C4-2B (cell line): ENCODE results near the gene LCK.

ENCODE experiments used
- ZFX ChIP-seq: fragments of 450-650 bp; IDR thresholded peaks from 2 replicates; pipeline ENCODE4 v1.6.1; 2017
- TF ChIP-seq, protein P1 (sequence below): fragments of 450-650 bp; conservative IDR thresholded peaks from 2 replicates; pipeline ENCODE4 v1.5.1; 2017; ENCODE audit warnings: mild to moderate bottlenecking

DNA sequence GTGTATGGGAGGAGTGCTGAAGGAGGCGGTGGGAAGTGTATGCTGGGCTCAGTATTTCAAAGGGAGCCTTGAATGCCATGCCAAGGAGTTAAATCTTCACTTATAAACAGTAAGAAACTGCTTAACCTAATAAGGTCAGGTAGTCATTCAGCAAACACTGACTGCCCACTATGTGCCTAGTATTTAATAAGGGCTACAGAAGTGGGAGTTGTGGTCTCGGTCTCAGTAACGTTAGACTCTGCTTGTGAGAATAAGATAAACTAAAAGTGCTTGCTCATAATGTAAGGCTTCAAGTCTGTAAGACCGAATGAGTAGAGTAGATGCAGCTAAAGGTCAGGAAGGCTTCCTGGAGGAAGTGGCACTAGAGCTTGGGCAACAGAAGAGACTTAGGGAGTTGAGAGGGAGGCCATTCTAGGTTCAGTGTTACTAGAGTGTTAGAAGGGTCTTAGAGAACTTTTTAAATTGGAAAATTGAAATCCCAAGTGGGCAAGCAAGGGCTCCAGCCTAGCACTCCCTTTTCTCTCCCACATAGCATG lies 78.9 kb downstream of the LCK start:
- TF ChIP-seq, protein P1, sequence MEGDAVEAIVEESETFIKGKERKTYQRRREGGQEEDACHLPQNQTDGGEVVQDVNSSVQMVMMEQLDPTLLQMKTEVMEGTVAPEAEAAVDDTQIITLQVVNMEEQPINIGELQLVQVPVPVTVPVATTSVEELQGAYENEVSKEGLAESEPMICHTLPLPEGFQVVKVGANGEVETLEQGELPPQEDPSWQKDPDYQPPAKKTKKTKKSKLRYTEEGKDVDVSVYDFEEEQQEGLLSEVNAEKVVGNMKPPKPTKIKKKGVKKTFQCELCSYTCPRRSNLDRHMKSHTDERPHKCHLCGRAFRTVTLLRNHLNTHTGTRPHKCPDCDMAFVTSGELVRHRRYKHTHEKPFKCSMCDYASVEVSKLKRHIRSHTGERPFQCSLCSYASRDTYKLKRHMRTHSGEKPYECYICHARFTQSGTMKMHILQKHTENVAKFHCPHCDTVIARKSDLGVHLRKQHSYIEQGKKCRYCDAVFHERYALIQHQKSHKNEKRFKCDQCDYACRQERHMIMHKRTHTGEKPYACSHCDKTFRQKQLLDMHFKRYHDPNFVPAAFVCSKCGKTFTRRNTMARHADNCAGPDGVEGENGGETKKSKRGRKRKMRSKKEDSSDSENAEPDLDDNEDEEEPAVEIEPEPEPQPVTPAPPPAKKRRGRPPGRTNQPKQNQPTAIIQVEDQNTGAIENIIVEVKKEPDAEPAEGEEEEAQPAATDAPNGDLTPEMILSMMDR: no peak
- no peak for TF ChIP-seq ZFX
